Hematopoietic multipotent progenitor cell treated with erythropoietin and hydrocortisone succinate and interleukin-3 and kit ligand, for 15 days (in vitro differentiated cells): ENCODE results near the gene TP53TG3B.
"Not testable (repeated sequence)": the region's sequence is repeated elsewhere in the genome, so short reads cannot be mapped to it uniquely, and the experiment has no call there.

Experiments used
- DNase-seq: peaks from one replicate; pipeline ENCODE4 v3.0.0-alpha.2; 2015; ENCODE audit warnings: low spot score

Gene TP53TG3B, protein sequence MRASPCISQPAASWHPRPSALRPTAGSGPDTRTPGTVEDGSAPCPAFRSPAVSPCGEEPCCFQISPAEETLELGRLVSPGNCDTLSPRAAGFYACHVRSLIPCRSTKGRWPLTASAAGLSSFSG

GRCh38 chr16:33360541-33360940, at the start of gene TP53TG3B:
Gene TP53TG3B, plus strand, starts transcription at chr16:33360841. Its CDS starts 68 bp downstream, at chr16:33360909.
- DNase-seq = not testable (repeated sequence)

DNA sequence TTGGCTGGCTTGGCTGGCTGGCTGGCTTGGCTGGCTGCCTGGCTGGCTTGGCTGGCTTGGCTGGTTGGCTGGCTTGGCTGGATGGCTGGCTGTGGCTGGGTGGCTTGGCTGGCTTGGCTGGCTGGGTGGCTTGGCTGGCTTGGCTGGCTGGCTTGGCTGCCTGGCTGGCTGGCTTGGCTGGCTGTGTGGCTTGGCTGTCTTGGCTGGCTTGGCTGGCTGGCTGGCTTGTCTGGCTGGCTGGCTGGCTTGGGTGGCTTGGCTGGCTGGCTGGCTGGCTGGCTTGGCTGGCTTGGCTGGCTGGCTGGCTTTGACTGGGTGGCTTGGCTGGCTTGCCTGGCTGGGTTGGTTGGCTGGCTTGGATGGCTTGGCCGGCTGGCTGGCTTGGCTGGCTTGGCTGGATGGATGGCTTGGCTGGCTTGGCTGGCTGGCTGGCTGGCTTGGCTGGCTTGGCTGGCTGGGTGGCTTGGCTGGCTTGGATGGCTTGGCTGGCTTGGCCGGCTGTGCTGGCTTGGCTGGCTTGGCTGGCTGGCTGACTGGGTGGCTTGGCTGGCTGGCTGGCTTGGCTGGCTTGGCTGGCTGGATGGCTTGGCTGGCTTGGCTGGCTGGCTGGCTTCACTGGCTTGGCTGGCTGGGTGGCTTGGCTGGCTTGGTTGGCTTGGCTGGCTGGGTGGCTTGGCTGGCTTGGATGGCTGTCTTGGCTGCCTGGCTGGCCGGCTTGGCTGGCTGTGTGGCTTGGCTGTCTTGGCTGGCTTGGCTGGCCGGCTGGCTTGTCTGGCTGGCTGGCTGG, 24.2 kb upstream of the TP53TG3B start:
- DNase-seq = not testable (repeated sequence)

DNA sequence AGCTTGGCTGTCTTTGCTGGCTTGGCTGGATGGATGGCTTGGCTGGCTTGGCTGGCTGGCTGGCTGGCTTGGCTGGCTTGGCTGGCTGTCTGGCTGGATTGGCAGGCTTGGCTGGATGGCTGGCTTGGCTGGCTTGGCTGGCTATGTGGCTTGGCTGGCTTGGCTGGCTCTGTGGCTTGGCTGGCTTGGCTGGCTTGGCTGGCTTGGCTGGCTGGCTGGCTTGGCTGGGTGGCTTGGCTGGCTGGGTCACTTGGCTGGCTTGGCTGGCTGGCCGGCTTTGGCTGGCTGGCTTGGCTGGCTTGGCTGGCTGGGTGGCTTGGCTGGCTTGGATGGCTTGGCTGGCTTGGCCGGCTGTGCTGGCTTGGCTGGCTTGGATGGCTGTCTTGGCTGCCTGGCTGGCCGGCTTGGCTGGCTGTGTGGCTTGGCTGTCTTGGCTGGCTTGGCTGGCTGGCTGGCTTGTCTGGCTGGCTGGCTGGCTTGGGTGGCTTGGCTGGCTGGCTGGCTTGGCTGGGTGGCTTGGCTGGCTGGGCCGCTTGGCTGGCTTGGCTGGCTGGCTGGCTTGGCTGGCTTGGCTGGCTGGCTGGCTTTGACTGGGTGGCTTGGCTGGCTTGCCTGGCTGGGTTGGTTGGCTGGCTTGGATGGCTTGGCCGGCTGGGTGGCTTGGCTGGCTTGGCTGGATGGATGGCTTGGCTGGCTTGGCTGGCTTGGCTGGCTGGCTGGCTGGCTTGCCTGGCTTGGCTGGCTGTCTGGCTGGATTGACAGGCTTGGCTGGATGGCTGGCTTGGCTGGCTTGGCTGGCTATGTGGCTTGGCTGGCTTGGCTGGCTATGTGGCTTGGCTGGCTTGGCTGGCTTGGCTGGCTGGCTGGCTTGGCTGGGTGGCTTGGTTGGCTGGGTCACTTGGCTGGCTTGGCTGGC, 22.8 kb upstream of the TP53TG3B start:
- not testable (repeated sequence) for DNase-seq

DNA sequence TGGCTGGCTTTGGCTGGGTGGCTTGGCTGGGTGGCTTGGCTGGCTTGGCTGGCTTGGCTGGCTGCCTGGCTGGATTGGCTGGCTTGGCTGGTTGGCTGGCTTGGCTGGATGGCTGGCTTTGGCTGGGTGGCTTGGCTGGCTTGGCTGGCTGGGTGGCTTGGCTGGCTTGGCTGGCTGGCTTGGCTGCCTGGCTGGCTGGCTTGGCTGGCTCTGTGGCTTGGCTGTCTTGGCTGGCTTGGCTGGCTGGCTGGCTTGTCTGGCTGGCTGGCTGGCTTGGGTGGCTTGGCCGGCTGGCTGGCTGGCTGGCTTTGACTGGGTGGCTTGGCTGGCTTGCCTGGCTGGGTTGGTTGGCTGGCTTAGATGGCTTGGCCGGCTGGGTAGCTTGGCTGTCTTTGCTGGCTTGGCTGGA, 22.1 kb upstream of the TP53TG3B start:
- DNase-seq = not testable (repeated sequence)

- DNase-seq = not testable (repeated sequence)
Measured at GRCh38 chr16:33339093-33340061, 21.3 kb upstream of the TP53TG3B start.
